GM12878 (cell line): ENCODE data around the gene CCDC144A. TPM values are rescaled to one million over a fixed set of nuclear protein-coding genes. Genes with fewer than 3 reads are reported as not detected.
"Not testable (repeated sequence)": the region's sequence is repeated elsewhere in the genome, so short reads cannot be mapped to it uniquely, and the experiment has no call there.

Experiments used
- ATAC-seq: fragments of 200-7000 bp; cut with Tn5 transposase; 3 replicates; pipeline ENCODE4 v1.9.1; 2020; ENCODE audit warnings: mild to moderate bottlenecking, moderate library complexity
- BruUV-seq: library from RNA; stranded (reverse); fragments of 400-500 nt; replicated peaks from 2 replicates; lab custom pipeline; 2021; lab: Mats Ljungman, UMichigan
- CTCF ChIA-PET: fragments of 300-600 bp; sonication (Branson Sonifier 250); formaldehyde crosslinking; extraction: SDS; loops from one replicate; lab custom pipeline; 2021; ENCODE audit warnings: inconsistent platforms; lab: Yijun Ruan, JAX
- POLR2A ChIA-PET: fragments of 350-600 bp; formaldehyde crosslinking; extraction: SDS; loops from one replicate; lab custom pipeline; 2021; ENCODE audit warnings: inconsistent platforms; lab: Charles Lee
- RAD21 ChIA-PET: fragments of 300-600 bp; sonication (Branson Sonifier 250); formaldehyde crosslinking; loops from one replicate; lab custom pipeline; 2023; ENCODE audit warnings: antibody characterized with exemption; ENCODE audit not compliant: unreplicated experiment; lab: Charles Lee
- SMC1A ChIA-PET: fragments of 300-600 bp; sonication (Branson Sonifier 250); formaldehyde crosslinking; loops from one replicate; lab custom pipeline; 2023; ENCODE audit not compliant: unreplicated experiment, uncharacterized antibody; lab: Charles Lee
- DNase-seq: peaks from one replicate; pipeline ENCODE4 v3.0.0-alpha.2; 2011; ENCODE audit warnings: low read depth, low spot score
- FAIRE-seq: peaks from 3 replicates; lab custom pipeline; 2011; peaks lifted over from hg19 to GRCh38; lab: Jason Lieb, UNC
- H2AFZ ChIP-seq: 2 replicates; pipeline ENCODE4 v1.6.0; 2011; ENCODE audit warnings: low read depth, low read length, control low read depth; ENCODE audit not compliant: control insufficient read depth
- H3K27ac ChIP-seq: 2 replicates; pipeline ENCODE4 v1.5.1; 2011; ENCODE audit warnings: control low read depth; ENCODE audit not compliant: control insufficient read depth, insufficient read depth
- H3K27me3 ChIP-seq, 2 experiments: replicated peaks in 1 of 2; 2 replicates each; pipeline versions ENCODE4 v1.6.0 to v1.6.1; 2011; ENCODE audit warnings: low read length in 1 of 2; ENCODE audit not compliant: control insufficient read depth in 2 of 2, insufficient read depth in 2 of 2
- H3K36me3 ChIP-seq, 2 experiments: 2 replicates each; pipeline ENCODE4 v1.5.1; 2011; ENCODE audit warnings: low read length in 1 of 2; ENCODE audit not compliant: control insufficient read depth in 2 of 2, insufficient read depth in 2 of 2
- H3K4me1 ChIP-seq: 2 replicates; pipeline ENCODE4 v1.6.1; 2011; ENCODE audit warnings: mild to moderate bottlenecking, low read length, moderate library complexity, mixed read lengths; ENCODE audit not compliant: control insufficient read depth, insufficient read depth
- H3K4me2 ChIP-seq: 2 replicates; pipeline ENCODE4 v1.6.0; 2011; ENCODE audit warnings: control low read depth; ENCODE audit not compliant: control insufficient read depth, insufficient read depth
- H3K4me3 ChIP-seq: fragments of 200-600 bp; sonication (generic); 2 replicates; pipeline ENCODE4 v1.5.1; 2016
- H3K79me2 ChIP-seq: 2 replicates; pipeline ENCODE4 v1.6.0; 2011; ENCODE audit warnings: low read length; ENCODE audit not compliant: control insufficient read depth, insufficient read depth
- H3K9ac ChIP-seq: 2 replicates; pipeline ENCODE4 v1.8.0; 2011; ENCODE audit warnings: low read length, control low read depth, mixed read lengths; ENCODE audit not compliant: control insufficient read depth, insufficient read depth
- H3K9me3 ChIP-seq: replicated peaks from 3 replicates; pipeline ENCODE4 v1.5.1; 2011; ENCODE audit warnings: mild to moderate bottlenecking, low read length; ENCODE audit not compliant: control insufficient read depth, insufficient read depth
- H4K20me1 ChIP-seq: 2 replicates; pipeline ENCODE4 v1.6.0; 2011; ENCODE audit not compliant: control insufficient read depth, insufficient read depth
- WGBS: methylation state at CpG from one replicate; pipeline ENCODE4 v1.1.6; 2016; ENCODE audit warnings: low lambda C conversion rate; ENCODE audit not compliant: insufficient replicate concordance, insufficient coverage; ENCODE audit errors: missing lambda C conversion rate; 5-methylcytosine and 5-hydroxymethylcytosine counted together
- in situ Hi-C: fragments of 300-500 bp; cut with MboI; formaldehyde crosslinking; loops from 9 replicates; pipeline ENCODE4 v1.14.3; 2018; ENCODE audit warnings: mixed read lengths
- intact Hi-C: fragments of 100-400 bp; cut with micrococcal nuclease; formaldehyde crosslinking; loops from one replicate; pipeline ENCODE4 v1.14.2; 2022; ENCODE audit not compliant: unreplicated experiment
- polyA plus RNA-seq, 11 experiments: library from polyadenylated mRNA; depleted of rRNA in 4 of 11; unstranded in 6 of 11; stranded (reverse) in 5 of 11; fragments of >200 nt; fragmentation: Nextera tagmentation in 4 of 11; fragmentation: Illumina TruSeq in 1 of 11; extraction: Ambion mirVana in 4 of 11; extraction: Trizol in 1 of 11; gene quantifications; 1 replicate in 1 of 11; 2 replicates in 10 of 11; pipeline versions ENCODE4 v1.2.1 to v1.2.3, GENCODE V29; 2011 to 2016; ENCODE audit warnings: inconsistent platforms in 2 of 11, missing spikeins in 2 of 11, low read depth in 1 of 11
- total RNA-seq, 4 experiments: library from RNA; depleted of rRNA in 3 of 4; stranded (reverse); fragments of >200 nt in 3 of 4; fragmentation: Illumina TruSeq in 1 of 4; extraction: Trizol in 1 of 4; gene quantifications; 2 replicates each; pipeline versions ENCODE4 v1.2.1 to v1.2.3, GENCODE V29; 2013 to 2021

CCDC144A gene
- total and polyA plus RNA-seq, 10 of the 15 experiments (the other 5 are each of a cell fraction or from before 2014, with no cell fraction given) = 0.05 to 1.7 (median 0.79) TPM

DNA sequence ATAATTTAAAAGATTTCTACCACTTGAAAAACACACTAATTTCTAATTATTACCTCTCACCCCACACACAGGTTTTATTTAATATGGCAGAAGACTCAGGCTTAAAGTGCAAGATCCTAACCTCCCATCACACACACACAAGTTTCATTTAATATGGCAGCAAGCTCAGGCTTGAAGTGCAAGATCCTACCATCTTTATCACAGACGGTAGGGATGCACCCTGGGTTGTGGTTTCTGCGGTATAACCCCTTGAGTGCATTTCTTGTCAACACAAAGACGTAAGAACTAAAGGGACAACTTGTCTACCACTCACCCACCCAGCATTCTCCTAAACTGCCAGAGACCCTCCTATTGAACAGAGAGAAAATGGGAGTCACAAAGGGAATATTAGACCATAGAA is 68.1 kb downstream of the CCDC144A start:
- in situ Hi-C loops, DNase-seq, H3K4me2 ChIP-seq, ATAC-seq, H3K27me3 ChIP-seq, FAIRE-seq, H3K9ac ChIP-seq, H3K4me3 ChIP-seq, H2AFZ ChIP-seq, BruUV-seq, H3K36me3 ChIP-seq, H4K20me1 ChIP-seq, H3K27ac ChIP-seq, POLR2A ChIA-PET, H3K79me2 ChIP-seq, H3K4me1 ChIP-seq, RAD21 ChIA-PET, H3K9me3 ChIP-seq, intact Hi-C loops, SMC1A ChIA-PET, CTCF ChIA-PET: not testable (repeated sequence)
- WGBS = 67% methylated on average over 2 of the region's 3 CpGs

DNA sequence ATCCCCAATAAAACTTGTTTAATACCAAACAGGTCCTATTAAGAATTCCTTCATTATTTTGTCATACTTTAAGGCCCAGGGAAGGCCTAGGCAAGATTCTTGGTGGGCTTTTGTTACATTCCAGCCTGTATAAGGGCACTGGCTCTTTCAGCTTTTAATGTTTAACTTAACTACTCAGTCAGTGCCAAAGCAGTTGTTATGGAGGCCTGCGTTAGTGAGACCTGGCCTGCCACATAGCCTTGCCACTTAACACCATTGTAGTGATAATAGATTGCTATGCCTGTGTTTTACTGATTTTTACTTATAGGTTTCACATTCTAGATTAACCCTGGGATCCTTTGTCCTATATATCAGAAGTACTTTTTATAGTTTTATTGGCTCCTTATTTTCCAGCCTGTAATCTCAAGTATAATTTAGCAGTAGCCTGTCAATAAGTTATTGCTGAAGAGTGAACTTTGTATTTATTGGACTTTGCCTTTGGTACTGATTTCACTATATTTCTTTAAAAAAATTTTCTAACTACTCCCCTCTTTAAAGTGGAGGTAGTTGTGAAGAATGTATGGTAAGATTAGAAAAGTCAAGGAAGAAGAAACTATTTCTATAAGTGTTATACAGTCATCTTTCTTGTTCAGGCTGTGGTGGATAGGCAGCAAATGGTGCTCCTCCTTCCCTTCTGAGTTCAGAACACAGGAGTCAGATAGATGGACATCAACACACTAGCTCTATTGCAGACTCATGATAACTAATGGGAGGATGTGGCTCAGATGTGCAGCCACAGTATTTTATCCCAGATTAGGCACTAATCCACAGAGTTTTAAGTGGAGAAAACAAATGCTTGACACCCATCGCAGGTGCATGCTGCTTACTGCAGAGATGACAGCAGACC is 78.5 kb downstream of the CCDC144A start:
- H3K9ac ChIP-seq, intact Hi-C loops, H3K4me1 ChIP-seq, ATAC-seq, CTCF ChIA-PET, RAD21 ChIA-PET, in situ Hi-C loops, H3K9me3 ChIP-seq, H3K79me2 ChIP-seq, H3K4me3 ChIP-seq, H3K27me3 ChIP-seq, BruUV-seq, H3K27ac ChIP-seq, POLR2A ChIA-PET, FAIRE-seq, DNase-seq, H3K36me3 ChIP-seq, H2AFZ ChIP-seq, H3K4me2 ChIP-seq, SMC1A ChIA-PET, H4K20me1 ChIP-seq: not testable (repeated sequence)
- WGBS = 58% methylated on average over 2 of the region's 2 CpGs

DNA sequence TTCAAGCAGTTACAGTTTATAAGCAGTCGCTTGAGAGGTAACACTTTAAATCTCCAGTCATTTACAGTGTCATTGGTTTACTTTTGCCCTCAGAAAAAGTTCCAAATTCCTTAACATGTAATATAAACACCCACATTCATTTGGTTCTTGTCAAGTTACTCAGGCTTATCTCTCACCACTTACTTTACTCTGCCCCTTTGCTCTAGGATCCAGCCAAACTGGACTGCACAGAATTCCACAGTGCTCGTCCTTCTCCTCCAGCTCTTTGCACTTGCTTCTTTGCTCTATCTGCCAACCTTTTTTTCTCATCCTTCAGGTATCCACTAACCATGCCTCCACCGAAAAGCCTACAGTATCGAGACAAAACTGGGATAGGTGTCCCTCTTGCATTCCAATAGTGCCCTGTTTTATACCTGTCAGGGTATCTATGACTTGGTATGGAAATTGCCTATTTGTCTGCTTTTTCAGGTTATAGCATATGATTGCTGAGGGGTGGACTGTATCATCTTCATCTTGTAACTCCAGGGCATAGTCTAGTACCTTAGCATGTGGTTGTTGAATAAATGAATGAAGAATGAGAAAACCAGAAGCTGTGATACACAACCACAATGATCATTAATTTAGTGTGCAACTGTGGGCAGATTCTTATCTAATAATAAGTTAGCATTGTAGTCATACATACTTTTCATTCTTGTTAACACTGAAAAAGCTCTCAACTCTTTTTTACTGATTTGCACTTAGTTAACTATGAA is 82.5 kb downstream of the CCDC144A start:
- H3K4me1 ChIP-seq, in situ Hi-C loops, H3K79me2 ChIP-seq, BruUV-seq, FAIRE-seq, H2AFZ ChIP-seq, ATAC-seq, DNase-seq, POLR2A ChIA-PET, SMC1A ChIA-PET, H3K9ac ChIP-seq, H3K4me2 ChIP-seq, intact Hi-C loops, H3K27ac ChIP-seq, H3K36me3 ChIP-seq, H3K4me3 ChIP-seq, H4K20me1 ChIP-seq, H3K27me3 ChIP-seq, RAD21 ChIA-PET, CTCF ChIA-PET, H3K9me3 ChIP-seq: not testable (repeated sequence)
- no CpG with 5 or more reads among the region's 4 CpGs for WGBS
